ENCODE data around the gene ZBTB32.

DNA sequence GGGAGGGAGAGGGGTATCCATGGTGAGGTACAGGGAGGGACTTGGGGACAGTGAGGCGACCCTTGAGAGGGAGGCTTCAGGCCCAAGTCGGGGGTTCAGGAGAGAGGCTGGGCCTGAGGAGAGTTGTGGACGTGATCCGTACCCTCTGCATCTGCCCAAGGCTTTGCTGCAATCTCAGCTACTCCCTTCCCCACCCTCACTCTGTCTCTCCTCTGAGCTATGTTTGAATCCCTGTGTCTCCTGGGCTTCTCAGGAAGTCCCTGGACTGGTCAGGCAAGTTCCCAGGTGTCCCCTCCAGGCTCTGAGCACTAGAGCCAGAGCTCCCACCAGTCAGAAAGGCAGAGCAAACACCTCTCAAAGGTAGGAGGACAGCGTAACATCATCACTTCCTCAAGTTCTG is 45.8 kb downstream of the ZBTB32 start:
- TF ChIP-seq, protein P1, sequence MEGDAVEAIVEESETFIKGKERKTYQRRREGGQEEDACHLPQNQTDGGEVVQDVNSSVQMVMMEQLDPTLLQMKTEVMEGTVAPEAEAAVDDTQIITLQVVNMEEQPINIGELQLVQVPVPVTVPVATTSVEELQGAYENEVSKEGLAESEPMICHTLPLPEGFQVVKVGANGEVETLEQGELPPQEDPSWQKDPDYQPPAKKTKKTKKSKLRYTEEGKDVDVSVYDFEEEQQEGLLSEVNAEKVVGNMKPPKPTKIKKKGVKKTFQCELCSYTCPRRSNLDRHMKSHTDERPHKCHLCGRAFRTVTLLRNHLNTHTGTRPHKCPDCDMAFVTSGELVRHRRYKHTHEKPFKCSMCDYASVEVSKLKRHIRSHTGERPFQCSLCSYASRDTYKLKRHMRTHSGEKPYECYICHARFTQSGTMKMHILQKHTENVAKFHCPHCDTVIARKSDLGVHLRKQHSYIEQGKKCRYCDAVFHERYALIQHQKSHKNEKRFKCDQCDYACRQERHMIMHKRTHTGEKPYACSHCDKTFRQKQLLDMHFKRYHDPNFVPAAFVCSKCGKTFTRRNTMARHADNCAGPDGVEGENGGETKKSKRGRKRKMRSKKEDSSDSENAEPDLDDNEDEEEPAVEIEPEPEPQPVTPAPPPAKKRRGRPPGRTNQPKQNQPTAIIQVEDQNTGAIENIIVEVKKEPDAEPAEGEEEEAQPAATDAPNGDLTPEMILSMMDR (IDR thresholded peaks at IDR 0.05; ENCODE audit: low read depth, low read length, missing input control) = no peak
- TF ChIP-seq GABPA (IDR thresholded peaks at IDR 0.05 in 1 of 2, conservative IDR thresholded peaks at IDR 0.05 in 1 of 2) (no peak), EGR1 (IDR thresholded peaks at IDR 0.05; ENCODE audit: low read depth in 2 of 2) (no peak), RAD21 (IDR thresholded peaks at IDR 0.05) (no peak), FOXA1 (IDR thresholded peaks at IDR 0.05) (no peak), HNF4A (conservative IDR thresholded peaks at IDR 0.05) (no peak), SP1 (IDR thresholded peaks at IDR 0.05) (no peak), TAF1 (conservative IDR thresholded peaks at IDR 0.05) (no peak), JUND (IDR thresholded peaks at IDR 0.05) (no peak), RXRA (IDR thresholded peaks at IDR 0.05) (no peak)
- TF ChIP-seq, protein P2, sequence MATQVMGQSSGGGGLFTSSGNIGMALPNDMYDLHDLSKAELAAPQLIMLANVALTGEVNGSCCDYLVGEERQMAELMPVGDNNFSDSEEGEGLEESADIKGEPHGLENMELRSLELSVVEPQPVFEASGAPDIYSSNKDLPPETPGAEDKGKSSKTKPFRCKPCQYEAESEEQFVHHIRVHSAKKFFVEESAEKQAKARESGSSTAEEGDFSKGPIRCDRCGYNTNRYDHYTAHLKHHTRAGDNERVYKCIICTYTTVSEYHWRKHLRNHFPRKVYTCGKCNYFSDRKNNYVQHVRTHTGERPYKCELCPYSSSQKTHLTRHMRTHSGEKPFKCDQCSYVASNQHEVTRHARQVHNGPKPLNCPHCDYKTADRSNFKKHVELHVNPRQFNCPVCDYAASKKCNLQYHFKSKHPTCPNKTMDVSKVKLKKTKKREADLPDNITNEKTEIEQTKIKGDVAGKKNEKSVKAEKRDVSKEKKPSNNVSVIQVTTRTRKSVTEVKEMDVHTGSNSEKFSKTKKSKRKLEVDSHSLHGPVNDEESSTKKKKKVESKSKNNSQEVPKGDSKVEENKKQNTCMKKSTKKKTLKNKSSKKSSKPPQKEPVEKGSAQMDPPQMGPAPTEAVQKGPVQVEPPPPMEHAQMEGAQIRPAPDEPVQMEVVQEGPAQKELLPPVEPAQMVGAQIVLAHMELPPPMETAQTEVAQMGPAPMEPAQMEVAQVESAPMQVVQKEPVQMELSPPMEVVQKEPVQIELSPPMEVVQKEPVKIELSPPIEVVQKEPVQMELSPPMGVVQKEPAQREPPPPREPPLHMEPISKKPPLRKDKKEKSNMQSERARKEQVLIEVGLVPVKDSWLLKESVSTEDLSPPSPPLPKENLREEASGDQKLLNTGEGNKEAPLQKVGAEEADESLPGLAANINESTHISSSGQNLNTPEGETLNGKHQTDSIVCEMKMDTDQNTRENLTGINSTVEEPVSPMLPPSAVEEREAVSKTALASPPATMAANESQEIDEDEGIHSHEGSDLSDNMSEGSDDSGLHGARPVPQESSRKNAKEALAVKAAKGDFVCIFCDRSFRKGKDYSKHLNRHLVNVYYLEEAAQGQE (IDR thresholded peaks at IDR 0.05) = no peak
- TF ChIP-seq, protein P3, sequence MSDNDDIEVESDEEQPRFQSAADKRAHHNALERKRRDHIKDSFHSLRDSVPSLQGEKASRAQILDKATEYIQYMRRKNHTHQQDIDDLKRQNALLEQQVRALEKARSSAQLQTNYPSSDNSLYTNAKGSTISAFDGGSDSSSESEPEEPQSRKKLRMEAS (IDR thresholded peaks at IDR 0.05) = no peak
